ENCODE data around the gene UHRF1.

DNA sequence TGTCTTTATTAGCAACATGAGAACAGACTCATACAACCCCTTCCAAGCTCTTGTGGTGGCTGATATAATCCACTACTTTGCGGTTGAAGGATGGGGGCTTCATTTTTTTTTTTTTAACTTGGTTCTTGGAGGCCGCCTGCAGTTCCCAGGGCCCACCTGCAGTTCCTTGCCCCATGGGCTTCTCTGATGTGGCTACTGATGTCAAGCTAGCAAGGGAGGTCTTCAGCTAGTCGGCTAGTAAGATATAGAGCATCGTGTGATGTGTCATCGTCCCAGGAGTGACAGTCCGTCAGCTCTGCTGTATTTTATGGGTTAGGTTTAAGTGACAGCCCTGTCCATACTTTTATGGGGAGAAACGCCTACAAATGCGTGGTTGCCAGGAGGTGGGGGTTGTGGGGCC, 26.1 kb downstream of the UHRF1 start:
- TF ChIP-seq, protein P1, sequence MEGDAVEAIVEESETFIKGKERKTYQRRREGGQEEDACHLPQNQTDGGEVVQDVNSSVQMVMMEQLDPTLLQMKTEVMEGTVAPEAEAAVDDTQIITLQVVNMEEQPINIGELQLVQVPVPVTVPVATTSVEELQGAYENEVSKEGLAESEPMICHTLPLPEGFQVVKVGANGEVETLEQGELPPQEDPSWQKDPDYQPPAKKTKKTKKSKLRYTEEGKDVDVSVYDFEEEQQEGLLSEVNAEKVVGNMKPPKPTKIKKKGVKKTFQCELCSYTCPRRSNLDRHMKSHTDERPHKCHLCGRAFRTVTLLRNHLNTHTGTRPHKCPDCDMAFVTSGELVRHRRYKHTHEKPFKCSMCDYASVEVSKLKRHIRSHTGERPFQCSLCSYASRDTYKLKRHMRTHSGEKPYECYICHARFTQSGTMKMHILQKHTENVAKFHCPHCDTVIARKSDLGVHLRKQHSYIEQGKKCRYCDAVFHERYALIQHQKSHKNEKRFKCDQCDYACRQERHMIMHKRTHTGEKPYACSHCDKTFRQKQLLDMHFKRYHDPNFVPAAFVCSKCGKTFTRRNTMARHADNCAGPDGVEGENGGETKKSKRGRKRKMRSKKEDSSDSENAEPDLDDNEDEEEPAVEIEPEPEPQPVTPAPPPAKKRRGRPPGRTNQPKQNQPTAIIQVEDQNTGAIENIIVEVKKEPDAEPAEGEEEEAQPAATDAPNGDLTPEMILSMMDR (IDR thresholded peaks at IDR 0.05; ENCODE audit: low read depth, low read length), result no peak
- TF ChIP-seq EZH2phosphoT487 (IDR thresholded peaks at IDR 0.05; ENCODE audit: low read depth), result no peak
